K562 (cell line): ENCODE results near the gene DND1. TPM values are rescaled to one million over a fixed set of nuclear protein-coding genes. Genes with fewer than 3 reads are reported as not detected.
A peak's percentile ranks its signal among the peaks of the same experiment; 100 is the strongest.

Experiments
- GABPB1 ChIP-seq: sonication (generic); formaldehyde crosslinking; IDR thresholded peaks from 2 replicates; pipeline ENCODE4 v1.8.0; 2022; ENCODE audit warnings: mild to moderate bottlenecking, missing genetic modification reagents
- HOXB6 ChIP-seq: fragments of 250-450 bp; sonication (Bioruptor Pico); IDR thresholded peaks from 2 replicates; pipeline ENCODE4 v1.5.1; 2022; ENCODE audit warnings: mild to moderate bottlenecking, borderline replicate concordance
- MBD2 ChIP-seq: sonication (generic); IDR thresholded peaks from 2 replicates; pipeline ENCODE4 v1.6.1; 2016; ENCODE audit warnings: low read depth, borderline replicate concordance
- MEF2D ChIP-seq: conservative IDR thresholded peaks from 2 replicates; pipeline ENCODE4 v1.6.1; 2016; ENCODE audit warnings: low read depth, missing genetic modification characterization, missing compliant biosample characterization
- PML ChIP-seq: IDR thresholded peaks from 2 replicates; pipeline ENCODE4 v1.6.1; 2012; ENCODE audit warnings: low read length, inconsistent platforms
- U2AF1 ChIP-seq: fragments of 200-400 bp; formaldehyde crosslinking; optimal IDR thresholded peaks from 2 replicates; pipeline ENCODE3; 2017; ENCODE audit warnings: mild to moderate bottlenecking, low read depth, low read length, moderate library complexity
- ZBTB40 ChIP-seq, 2 experiments: fragments of 450-650 bp in 1 of 2; sonication (generic) in 1 of 2; formaldehyde crosslinking in 1 of 2; IDR thresholded peaks; 2 replicates each; pipeline versions ENCODE4 v1.7.1 to v1.9.0; 2016 to 2022; ENCODE audit warnings: inconsistent platforms in 1 of 2, mild to moderate bottlenecking in 1 of 2, missing genetic modification reagents in 1 of 2
- ZNF311 ChIP-seq: fragments of 250-450 bp; sonication (Bioruptor Pico); IDR thresholded peaks from 2 replicates; pipeline ENCODE4 v1.4.0; 2020; ENCODE audit warnings: mild to moderate bottlenecking, moderate library complexity
- ZNF316 ChIP-seq: fragments of 450-650 bp; IDR thresholded peaks from 2 replicates; pipeline ENCODE4 v1.6.1; 2016
- polyA plus RNA-seq, 8 experiments: library from polyadenylated mRNA; depleted of rRNA in 4 of 8; stranded (reverse) in 5 of 8; unstranded in 3 of 8; fragments of >200 nt; fragmentation: Nextera tagmentation in 2 of 8; fragmentation: Illumina TruSeq in 1 of 8; extraction: Ambion mirVana in 2 of 8; extraction: Trizol in 1 of 8; gene quantifications; 2 replicates each; pipeline versions ENCODE4 v1.2.1 to v1.2.3, GENCODE V29; 2011 to 2014; ENCODE audit warnings: inconsistent platforms in 1 of 8, missing spikeins in 1 of 8
- total RNA-seq, 7 experiments: library from RNA; depleted of rRNA in 6 of 7; stranded (reverse); fragments of >200 nt in 6 of 7; fragmentation: Illumina TruSeq in 2 of 7; extraction: Trizol in 2 of 7; gene quantifications; 2 replicates each; pipeline versions ENCODE4 v1.2.1 to v1.2.3, GENCODE V29; 2011 to 2021; ENCODE audit warnings: low replicate concordance in 1 of 7
- TF ChIP-seq, protein P1 (sequence below): sonication (generic); formaldehyde crosslinking; IDR thresholded peaks from 2 replicates; pipeline ENCODE4 v1.8.0; 2022; ENCODE audit warnings: mild to moderate bottlenecking, missing genetic modification reagents
- TF ChIP-seq, protein P2 (sequence below), 2 experiments: IDR thresholded peaks; 2 replicates each; pipeline ENCODE4 v1.6.1; 2012; ENCODE audit warnings: improper control_type of control experiment in 2 of 2, low read depth in 2 of 2, low read length in 2 of 2, borderline replicate concordance in 1 of 2

DND1 gene
- total and polyA plus RNA-seq, 9 of the 15 experiments (the other 6 are each of a cell fraction or from before 2014, with no cell fraction given) = 0.37 to 2.0 (median 0.90) TPM; not detected in 3

- TF ChIP-seq ZBTB40 (IDR thresholded peaks at IDR 0.05) = peak; percentile 98
- TF ChIP-seq ZBTB40 (CRISPR knock-in tag; IDR thresholded peaks at IDR 0.05) = no peak
- peak; percentile 86 for TF ChIP-seq MBD2
- no peak for TF ChIP-seq ZNF316
- TF ChIP-seq, protein P1, sequence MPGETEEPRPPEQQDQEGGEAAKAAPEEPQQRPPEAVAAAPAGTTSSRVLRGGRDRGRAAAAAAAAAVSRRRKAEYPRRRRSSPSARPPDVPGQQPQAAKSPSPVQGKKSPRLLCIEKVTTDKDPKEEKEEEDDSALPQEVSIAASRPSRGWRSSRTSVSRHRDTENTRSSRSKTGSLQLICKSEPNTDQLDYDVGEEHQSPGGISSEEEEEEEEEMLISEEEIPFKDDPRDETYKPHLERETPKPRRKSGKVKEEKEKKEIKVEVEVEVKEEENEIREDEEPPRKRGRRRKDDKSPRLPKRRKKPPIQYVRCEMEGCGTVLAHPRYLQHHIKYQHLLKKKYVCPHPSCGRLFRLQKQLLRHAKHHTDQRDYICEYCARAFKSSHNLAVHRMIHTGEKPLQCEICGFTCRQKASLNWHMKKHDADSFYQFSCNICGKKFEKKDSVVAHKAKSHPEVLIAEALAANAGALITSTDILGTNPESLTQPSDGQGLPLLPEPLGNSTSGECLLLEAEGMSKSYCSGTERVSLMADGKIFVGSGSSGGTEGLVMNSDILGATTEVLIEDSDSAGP (CRISPR knock-in tag) = no peak
- no peak for TF ChIP-seq MEF2D
- TF ChIP-seq, protein P2, sequence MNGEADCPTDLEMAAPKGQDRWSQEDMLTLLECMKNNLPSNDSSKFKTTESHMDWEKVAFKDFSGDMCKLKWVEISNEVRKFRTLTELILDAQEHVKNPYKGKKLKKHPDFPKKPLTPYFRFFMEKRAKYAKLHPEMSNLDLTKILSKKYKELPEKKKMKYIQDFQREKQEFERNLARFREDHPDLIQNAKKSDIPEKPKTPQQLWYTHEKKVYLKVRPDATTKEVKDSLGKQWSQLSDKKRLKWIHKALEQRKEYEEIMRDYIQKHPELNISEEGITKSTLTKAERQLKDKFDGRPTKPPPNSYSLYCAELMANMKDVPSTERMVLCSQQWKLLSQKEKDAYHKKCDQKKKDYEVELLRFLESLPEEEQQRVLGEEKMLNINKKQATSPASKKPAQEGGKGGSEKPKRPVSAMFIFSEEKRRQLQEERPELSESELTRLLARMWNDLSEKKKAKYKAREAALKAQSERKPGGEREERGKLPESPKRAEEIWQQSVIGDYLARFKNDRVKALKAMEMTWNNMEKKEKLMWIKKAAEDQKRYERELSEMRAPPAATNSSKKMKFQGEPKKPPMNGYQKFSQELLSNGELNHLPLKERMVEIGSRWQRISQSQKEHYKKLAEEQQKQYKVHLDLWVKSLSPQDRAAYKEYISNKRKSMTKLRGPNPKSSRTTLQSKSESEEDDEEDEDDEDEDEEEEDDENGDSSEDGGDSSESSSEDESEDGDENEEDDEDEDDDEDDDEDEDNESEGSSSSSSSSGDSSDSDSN (IDR thresholded peaks at IDR 0.05; ENCODE audit: borderline replicate concordance in 1 of 2, low read depth in 2 of 2, low read length in 2 of 2) = peak in 1 of 2 experiments; percentile 80; a peak in 2 of 4 replicates
- peak; percentile 28; the same call in 1 of the 2 replicates for TF ChIP-seq HOXB6 (CRISPR knock-in tag)
- peak; percentile 96 for TF ChIP-seq GABPB1 (CRISPR knock-in tag)
- no peak for TF ChIP-seq ZNF311
- no peak for TF ChIP-seq U2AF1
- TF ChIP-seq PML = peak; percentile 80
Observed at GRCh38 chr5:140690941-140691924, 17.9 kb upstream of the DND1 start, which contains the start of the genes HARS1 and HARS2 (continued).
